OCI-LY1 (cell line): ENCODE measurements around the gene TAT.

Source experiments
- EZH2 ChIP-seq: fragments of 200-600 bp; sonication (generic), shearing (Covaris generic); IDR thresholded peaks from 2 replicates; pipeline ENCODE4 v1.8.0; 2017; ENCODE audit warnings: borderline replicate concordance, mixed run types, mild to moderate bottlenecking, antibody characterized with exemption, low read length, moderate library complexity, mixed read lengths
- TF ChIP-seq, protein P1 (sequence below): fragments of 200-600 bp; sonication (generic), shearing (Covaris generic); IDR thresholded peaks from 2 replicates; pipeline ENCODE4 v1.5.1; 2017; ENCODE audit warnings: mild to moderate bottlenecking, antibody characterized with exemption, low read length, moderate library complexity, mixed read lengths

DNA sequence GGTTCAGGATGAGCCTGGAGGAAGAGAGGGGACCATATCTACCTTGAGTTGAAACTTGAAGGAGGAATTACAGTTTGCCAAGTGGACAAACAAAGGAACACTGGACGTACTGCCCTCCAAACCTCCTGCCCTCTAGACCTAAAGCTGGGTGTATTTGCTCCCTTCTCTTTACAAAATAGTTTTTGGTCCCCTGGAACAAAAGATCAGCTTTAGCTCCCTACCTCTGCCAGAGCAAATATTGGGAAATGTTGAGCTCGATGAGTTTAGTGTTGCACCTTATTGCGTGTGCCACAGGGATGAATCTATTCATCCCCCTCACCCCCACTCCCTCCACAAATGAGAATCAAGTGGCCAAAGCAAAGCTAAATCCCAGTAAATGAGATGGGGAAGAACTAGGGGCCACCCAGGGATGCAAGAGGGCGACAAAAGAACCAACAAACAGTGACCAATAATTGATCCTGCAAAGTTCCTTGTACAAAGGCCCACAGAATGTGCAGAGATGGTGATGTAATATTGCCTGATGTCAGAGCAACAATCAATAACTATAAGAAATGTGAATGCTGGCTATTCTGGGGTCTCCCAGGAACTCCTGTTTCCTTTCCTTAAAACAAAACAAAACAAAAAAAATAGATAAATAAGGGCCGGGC lies 17.2 kb upstream of the TAT start:
- TF ChIP-seq, protein P1, sequence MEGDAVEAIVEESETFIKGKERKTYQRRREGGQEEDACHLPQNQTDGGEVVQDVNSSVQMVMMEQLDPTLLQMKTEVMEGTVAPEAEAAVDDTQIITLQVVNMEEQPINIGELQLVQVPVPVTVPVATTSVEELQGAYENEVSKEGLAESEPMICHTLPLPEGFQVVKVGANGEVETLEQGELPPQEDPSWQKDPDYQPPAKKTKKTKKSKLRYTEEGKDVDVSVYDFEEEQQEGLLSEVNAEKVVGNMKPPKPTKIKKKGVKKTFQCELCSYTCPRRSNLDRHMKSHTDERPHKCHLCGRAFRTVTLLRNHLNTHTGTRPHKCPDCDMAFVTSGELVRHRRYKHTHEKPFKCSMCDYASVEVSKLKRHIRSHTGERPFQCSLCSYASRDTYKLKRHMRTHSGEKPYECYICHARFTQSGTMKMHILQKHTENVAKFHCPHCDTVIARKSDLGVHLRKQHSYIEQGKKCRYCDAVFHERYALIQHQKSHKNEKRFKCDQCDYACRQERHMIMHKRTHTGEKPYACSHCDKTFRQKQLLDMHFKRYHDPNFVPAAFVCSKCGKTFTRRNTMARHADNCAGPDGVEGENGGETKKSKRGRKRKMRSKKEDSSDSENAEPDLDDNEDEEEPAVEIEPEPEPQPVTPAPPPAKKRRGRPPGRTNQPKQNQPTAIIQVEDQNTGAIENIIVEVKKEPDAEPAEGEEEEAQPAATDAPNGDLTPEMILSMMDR: no peak
- TF ChIP-seq EZH2: no peak
